ENCODE measurements around the gene SUZ12.

DNA sequence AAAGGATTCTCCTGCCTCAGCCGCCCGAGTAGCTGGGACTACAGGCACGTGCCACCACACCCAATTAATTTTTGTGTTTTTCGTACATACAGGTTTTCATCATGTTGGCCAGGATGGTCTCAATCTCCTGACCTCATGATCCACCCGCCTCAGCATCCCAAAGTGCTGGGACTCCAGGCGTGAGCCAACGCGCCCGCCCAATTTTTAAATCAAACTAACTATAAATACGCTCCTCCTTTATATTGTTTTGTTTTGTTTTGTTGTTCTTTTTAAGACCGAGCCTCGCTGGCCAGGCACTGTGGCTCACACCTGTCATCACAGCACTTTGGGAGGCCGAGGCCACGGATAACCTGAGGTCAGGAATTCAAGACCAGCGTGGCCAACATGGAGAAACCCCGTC, 33.4 kb upstream of the SUZ12 start:
- TF ChIP-seq EZH2 (IDR thresholded peaks at IDR 0.05; ENCODE audit: borderline replicate concordance) (no peak), EZH2phosphoT487 (IDR thresholded peaks at IDR 0.05; ENCODE audit: low read depth, severe bottlenecking, unreplicated experiment) (no peak)
- TF ChIP-seq, protein P1, sequence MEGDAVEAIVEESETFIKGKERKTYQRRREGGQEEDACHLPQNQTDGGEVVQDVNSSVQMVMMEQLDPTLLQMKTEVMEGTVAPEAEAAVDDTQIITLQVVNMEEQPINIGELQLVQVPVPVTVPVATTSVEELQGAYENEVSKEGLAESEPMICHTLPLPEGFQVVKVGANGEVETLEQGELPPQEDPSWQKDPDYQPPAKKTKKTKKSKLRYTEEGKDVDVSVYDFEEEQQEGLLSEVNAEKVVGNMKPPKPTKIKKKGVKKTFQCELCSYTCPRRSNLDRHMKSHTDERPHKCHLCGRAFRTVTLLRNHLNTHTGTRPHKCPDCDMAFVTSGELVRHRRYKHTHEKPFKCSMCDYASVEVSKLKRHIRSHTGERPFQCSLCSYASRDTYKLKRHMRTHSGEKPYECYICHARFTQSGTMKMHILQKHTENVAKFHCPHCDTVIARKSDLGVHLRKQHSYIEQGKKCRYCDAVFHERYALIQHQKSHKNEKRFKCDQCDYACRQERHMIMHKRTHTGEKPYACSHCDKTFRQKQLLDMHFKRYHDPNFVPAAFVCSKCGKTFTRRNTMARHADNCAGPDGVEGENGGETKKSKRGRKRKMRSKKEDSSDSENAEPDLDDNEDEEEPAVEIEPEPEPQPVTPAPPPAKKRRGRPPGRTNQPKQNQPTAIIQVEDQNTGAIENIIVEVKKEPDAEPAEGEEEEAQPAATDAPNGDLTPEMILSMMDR (IDR thresholded peaks at IDR 0.05; ENCODE audit: poor library complexity), result no peak

Measured in hepatocyte (in vitro differentiated cells).